ENCODE measurements around the gene CACNA2D3. TPM values are rescaled to one million over a fixed set of nuclear protein-coding genes. Genes with fewer than 3 reads are reported as not detected.

Gene CACNA2D3
- total RNA-seq, 1 donor from 2014 or later, result 1.3 TPM

- H3K4me3 ChIP-seq (ENCODE audit: low read depth, low read length), result no peak overlapping the region
- no peak for DNase-seq (ENCODE audit: low read depth)
- TF ChIP-seq CTCF (conservative IDR thresholded peaks at IDR 0.05; ENCODE audit: low read depth, low read length), result no peak
These were observed 388.2 kb downstream of the CACNA2D3 start for GRCh38 chr3:54510506-54510905.

GRCh38 chr3:54511766-54512365 is 389.5 kb downstream of the CACNA2D3 start:
- TF ChIP-seq CTCF (conservative IDR thresholded peaks at IDR 0.05; ENCODE audit: low read depth, low read length), result no peak

GRCh38 chr3:54514006-54514405 is 391.7 kb downstream of the CACNA2D3 start:
- DNase-seq (ENCODE audit: low read depth), result no peak
- no peak for TF ChIP-seq CTCF (conservative IDR thresholded peaks at IDR 0.05; ENCODE audit: low read depth, low read length)
- H3K4me3 ChIP-seq (ENCODE audit: low read depth, low read length), result no peak overlapping the region

More at GRCh38 chr3:54511766-54512365, 389.5 kb downstream of the CACNA2D3 start:
- H3K4me3 ChIP-seq (ENCODE audit: low read depth, low read length), result no peak overlapping the region
- no peak for DNase-seq (ENCODE audit: low read depth)

GRCh38 chr3:54514416-54514815 is 392.1 kb downstream of the CACNA2D3 start:
- no peak for TF ChIP-seq CTCF (conservative IDR thresholded peaks at IDR 0.05; ENCODE audit: low read depth, low read length)
- no peak for DNase-seq (ENCODE audit: low read depth)
- H3K4me3 ChIP-seq (ENCODE audit: low read depth, low read length), result no peak overlapping the region

GRCh38 chr3:54515441-54516213 is 393.3 kb downstream of the CACNA2D3 start:
- TF ChIP-seq CTCF (conservative IDR thresholded peaks at IDR 0.05; ENCODE audit: low read depth, low read length), result no peak
- no peak overlapping the region for H3K4me3 ChIP-seq (ENCODE audit: low read depth, low read length)
- DNase-seq (ENCODE audit: low read depth), result no peak

GRCh38 chr3:54517424-54517823 is 395.1 kb downstream of the CACNA2D3 start:
- no peak for DNase-seq (ENCODE audit: low read depth)
- TF ChIP-seq CTCF (conservative IDR thresholded peaks at IDR 0.05; ENCODE audit: low read depth, low read length), result no peak
- no peak overlapping the region for H3K4me3 ChIP-seq (ENCODE audit: low read depth, low read length)

All from epithelial cell of proximal tubule (primary cell).